ENCODE data around the gene SIGLEC1.

The SIGLEC1 gene

GRCh38 chr20:3698591-3699001 lies 13.8 kb downstream of the SIGLEC1 start:
- no peak overlapping the region for H3K4me3 ChIP-seq (ENCODE audit: low read depth, low read length)
- TF ChIP-seq, protein P1, sequence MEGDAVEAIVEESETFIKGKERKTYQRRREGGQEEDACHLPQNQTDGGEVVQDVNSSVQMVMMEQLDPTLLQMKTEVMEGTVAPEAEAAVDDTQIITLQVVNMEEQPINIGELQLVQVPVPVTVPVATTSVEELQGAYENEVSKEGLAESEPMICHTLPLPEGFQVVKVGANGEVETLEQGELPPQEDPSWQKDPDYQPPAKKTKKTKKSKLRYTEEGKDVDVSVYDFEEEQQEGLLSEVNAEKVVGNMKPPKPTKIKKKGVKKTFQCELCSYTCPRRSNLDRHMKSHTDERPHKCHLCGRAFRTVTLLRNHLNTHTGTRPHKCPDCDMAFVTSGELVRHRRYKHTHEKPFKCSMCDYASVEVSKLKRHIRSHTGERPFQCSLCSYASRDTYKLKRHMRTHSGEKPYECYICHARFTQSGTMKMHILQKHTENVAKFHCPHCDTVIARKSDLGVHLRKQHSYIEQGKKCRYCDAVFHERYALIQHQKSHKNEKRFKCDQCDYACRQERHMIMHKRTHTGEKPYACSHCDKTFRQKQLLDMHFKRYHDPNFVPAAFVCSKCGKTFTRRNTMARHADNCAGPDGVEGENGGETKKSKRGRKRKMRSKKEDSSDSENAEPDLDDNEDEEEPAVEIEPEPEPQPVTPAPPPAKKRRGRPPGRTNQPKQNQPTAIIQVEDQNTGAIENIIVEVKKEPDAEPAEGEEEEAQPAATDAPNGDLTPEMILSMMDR (IDR thresholded peaks at IDR 0.05; ENCODE audit: insufficient read depth, low read length, missing control alignments), result no peak
- ChIA-PET POLR2A (no interaction called here), CTCF (interaction anchor here (0.6 to 43.4 kb wide), 3 partner anchors 9 to 116 kb away, joined by 3 to 1151 read pairs (median 1151); partner anchors contain the start of genes ADAM33 and SIGLEC1)
- no peak for DNase-seq (ENCODE audit: low read depth, low spot score)

DNA sequence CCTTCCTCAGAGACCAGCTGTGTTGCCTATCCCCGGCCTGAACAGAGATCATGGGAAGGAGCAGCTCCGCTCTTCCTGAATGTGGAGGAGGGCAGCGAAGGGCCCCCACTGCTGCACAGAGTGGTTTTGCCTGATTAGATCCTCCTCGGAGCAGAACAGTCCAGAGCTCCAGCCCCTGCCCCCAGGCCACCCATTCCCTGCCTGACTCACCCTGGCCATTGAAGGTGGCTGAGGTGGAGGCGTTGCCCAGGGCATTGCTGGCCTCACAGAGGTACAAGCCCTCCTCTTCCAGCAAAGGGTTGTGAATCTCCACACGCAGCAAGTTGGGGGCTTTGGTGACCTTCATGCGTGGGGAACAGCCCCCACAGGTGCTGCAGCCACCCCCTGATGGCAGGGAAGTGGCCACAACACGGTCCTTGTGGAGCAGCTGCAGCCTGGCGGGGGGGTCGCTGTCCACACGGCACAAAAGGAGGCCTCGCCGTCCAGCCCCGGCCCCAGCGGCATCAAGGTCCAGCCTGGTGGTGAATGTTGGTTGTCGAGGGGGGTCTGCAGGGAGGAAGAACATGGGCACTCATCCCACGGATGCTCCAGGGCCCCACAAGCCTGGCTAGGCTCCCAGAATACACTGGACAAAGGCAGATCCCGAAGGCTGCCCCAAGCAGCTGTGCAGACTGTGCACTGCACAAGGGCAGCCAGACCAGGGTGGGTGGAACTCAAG lies 14.7 kb downstream of the SIGLEC1 start:
- H3K4me3 ChIP-seq (ENCODE audit: low read depth, low read length), result no peak overlapping the region
- CTCF ChIA-PET, result interaction anchor here (0.6 to 43.4 kb wide), 4 partner anchors 10 to 136 kb away, joined by 3 to 1151 read pairs (median 577); partner anchors contain the start of genes ADAM33 and SIGLEC1
- no peak for DNase-seq (ENCODE audit: low read depth, low spot score)
- TF ChIP-seq, protein P1 (IDR thresholded peaks at IDR 0.05; ENCODE audit: insufficient read depth, low read length, missing control alignments), result no peak
- POLR2A ChIA-PET, result no interaction called here

DNA sequence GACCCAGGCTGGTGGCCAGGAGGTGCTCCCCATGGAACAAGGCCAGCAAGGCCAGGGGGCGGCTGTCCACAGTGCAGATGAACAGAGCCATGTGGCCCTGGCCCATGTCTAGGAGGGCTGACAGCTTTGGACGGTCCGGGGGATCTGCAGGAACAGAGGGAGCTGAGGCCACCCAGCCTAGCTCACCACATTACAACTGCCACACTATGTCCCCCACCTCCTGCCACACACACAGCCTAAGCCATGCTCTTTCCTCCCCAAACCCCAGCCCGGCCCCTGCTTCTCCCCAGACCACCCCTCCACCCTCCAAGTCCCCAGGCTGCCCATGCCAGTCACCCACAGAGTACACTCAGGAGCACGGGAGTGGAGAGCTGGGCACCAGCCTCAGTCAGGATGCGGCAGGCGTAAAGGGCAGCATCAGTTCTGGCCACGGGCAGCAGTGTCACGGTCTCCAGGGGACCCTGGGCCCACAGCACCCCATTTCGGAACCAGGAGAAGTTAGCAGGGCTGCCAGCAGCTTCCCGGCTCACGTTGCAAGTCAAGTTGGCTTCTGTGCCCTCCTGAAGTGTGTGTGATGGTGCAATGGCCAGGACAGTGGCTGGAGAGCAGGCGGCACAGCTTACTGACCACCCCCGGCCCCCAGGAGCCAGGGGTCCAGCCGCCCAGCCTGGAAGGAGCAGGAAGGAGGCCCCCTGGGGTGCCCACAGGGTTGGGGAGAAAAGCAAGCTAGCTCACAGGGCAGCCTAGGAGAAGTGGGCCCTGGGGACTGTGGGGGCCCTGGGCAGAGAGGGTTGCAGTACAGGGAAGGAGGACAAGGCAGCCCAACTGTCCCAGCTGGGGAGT lies 15.4 kb downstream of the SIGLEC1 start:
- CTCF ChIA-PET, result interaction anchor here (1.0 to 43.4 kb wide), 3 partner anchors 10 to 135 kb away, joined by 3 to 1151 read pairs (median 1151); partner anchors contain the start of genes ADAM33 and SIGLEC1
- no peak overlapping the region for H3K4me3 ChIP-seq (ENCODE audit: low read depth, low read length)
- POLR2A ChIA-PET, result interaction anchor here (1.1 kb wide), 1 partner anchor 20 kb away, joined by 3 read pairs; no protein-coding TSS in a partner anchor
- no peak for DNase-seq (ENCODE audit: low read depth, low spot score)
- TF ChIP-seq, protein P1 (IDR thresholded peaks at IDR 0.05; ENCODE audit: insufficient read depth, low read length, missing control alignments), result no peak

DNA sequence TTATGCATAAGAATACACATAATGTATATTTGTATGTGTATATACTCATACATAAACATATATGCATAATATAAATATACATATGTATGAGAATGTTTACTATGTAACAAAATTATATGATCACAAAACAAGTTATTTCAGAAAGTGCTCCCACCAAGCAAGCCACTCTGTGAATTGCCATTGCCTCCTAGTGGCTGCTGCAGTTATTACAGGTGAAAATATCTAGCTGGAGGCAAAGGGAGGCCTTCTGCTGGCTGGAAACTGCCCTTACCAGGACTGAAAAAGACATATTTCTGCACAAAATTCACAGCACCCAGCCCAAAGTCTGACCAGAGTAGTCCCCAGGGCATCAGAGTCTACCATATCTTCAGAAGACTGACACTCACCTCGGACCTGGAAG lies 16.2 kb downstream of the SIGLEC1 start:
- TF ChIP-seq, protein P1 (IDR thresholded peaks at IDR 0.05; ENCODE audit: insufficient read depth, low read length, missing control alignments), result peak; percentile 24
- H3K4me3 ChIP-seq (ENCODE audit: low read depth, low read length), result no peak overlapping the region
- POLR2A ChIA-PET, result interaction anchor here (1.1 kb wide), 1 partner anchor 19 kb away, joined by 3 read pairs; no protein-coding TSS in a partner anchor
- CTCF ChIA-PET, result interaction anchor here (27.2 to 43.4 kb wide), 2 partner anchors 9 to 12 kb away, joined by 1151 read pairs; partner anchors contain the start of genes ADAM33 and SIGLEC1
- no peak for DNase-seq (ENCODE audit: low read depth, low spot score)

- ChIA-PET POLR2A (no interaction called here), CTCF (interaction anchor here (1.1 to 43.4 kb wide), 5 partner anchors 8 to 74 kb away, joined by 3 to 1151 read pairs (median 4); partner anchors contain the start of genes ADAM33 and SIGLEC1)
- H3K4me3 ChIP-seq (ENCODE audit: low read depth, low read length), result no peak overlapping the region
- TF ChIP-seq, protein P1 (IDR thresholded peaks at IDR 0.05; ENCODE audit: insufficient read depth, low read length, missing control alignments), result no peak
- DNase-seq (ENCODE audit: low read depth, low spot score), result no peak
Observed at GRCh38 chr20:3694864-3695263, 17.5 kb downstream of the SIGLEC1 start.

All from AG04449 (cell line).